Activated CD4-positive, alpha-beta T cell treated with anti-CD3 and anti-CD28 coated beads, Interleukin-2, amount 50 U/mL, for 16 hours (primary cell): ENCODE results near the gene CDH23.

Experiments used
- DNase-seq: peaks from one replicate; pipeline ENCODE4 v3.0.0-alpha.2; 2020

Gene CDH23

DNA sequence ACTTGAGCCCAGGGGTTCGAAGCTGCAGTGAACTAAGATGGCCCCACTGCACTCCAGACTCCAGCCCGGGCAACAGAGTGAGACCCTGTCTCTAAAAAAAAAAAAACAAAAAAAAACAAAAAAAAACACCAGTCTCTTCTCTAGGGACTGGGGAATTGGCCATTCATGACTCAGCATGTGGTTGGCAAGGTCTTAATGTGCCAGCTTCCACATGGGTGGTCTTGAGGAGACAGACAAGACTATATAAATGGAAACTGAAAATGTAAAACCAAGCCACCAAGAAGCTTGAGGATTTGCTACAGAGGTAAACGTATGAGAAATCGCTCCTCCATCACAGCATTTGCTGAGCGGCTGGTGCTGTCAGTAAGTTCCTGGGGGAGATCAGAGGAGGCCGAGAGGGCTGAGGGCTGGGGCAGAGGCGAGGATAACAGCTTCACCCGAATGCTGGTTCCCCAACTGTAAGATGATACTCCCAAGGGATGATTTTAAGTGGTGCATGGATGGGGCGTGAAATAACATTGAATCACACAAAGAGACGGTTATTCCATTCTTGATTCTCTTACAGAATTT, 194.1 kb downstream of the CDH23 start:
- DNase-seq, result no peak

DNA sequence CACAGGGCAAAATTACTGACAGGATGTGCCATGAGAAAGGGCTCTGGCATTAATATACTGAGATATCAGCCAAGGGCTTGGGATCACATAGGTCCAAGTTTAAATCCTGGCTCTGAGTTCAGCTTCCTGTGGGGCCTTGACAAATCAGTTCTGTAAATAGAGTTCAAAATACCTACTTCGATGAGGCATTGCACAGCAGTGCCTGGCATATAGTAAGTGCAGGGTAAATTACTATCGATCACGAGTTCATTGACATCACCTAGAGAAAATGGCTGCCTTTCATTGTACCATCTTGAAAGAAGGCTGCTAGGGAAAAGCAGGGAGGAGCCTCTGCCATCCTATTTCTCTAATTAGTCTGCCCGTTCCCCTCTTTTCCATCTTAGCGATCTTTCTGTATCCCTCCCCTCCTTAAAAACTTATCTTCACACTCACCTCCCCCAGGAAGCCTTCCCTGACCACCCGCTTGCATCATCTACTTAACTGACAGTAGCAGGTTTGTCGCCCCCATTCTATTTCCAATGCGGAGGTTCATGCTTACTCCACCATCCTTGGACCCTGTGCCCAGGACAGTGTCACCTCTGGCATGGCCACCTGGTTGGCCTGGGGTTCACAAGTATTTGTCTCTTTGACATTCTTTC, 198.3 kb downstream of the CDH23 start:
- no peak for DNase-seq

DNA sequence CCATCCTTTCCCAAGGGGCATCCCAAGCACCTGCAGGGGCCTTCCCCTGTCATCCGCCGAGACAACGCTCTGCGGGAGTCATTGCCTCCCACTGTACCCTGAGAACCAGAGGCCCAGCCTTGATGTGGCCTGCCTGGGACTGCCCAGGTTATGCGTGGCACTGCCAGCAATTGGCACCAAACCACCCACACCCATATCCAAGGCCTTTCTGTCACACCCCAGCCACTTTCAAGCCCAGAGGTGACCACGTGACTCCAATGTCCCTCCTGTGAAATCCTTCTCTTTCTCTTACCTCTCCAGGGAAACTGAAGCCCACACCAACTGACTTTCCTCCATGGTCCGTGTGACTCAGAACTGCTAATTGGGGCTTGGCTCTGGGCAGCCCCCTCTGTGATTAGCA, 198.9 kb downstream of the CDH23 start:
- no peak for DNase-seq

DNA sequence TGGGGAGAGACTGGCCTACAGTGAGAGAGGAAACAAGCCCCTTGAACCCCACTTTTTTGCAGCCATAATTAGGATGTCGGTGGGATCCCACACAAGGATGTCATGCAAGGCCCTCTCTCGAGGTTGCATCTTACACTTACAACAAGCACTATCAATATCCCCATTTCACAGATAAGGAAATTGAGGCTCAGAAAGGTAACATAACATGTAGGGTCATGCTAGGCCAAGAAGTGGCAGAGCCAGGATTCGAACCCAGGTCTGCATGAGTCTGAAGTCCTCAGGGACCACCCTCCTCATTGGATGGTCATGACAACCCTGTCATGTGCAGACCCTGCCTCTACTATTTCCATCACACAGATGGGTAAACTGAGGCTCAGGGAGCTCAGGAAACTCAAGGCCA, 199.4 kb downstream of the CDH23 start:
- DNase-seq, result no peak

DNA sequence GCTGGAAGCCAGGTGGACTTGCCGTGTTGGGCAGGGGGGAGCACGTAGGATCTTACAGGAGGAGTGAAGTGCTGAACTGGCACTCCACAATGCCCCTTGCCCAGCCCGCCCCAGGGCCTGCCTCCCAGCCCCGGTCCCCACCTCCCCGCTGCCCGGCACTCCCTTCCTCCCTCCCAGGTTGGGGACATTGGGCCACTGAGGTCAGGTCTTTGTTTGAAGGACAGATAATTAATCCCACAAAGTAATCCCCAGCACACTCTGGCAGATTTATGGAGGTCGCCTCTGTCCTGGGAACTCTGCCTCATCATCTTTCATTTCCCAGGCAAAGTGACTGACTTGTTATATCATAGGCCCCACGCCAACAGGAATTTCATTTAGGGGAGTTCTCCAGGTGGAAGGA, 200.0 kb downstream of the CDH23 start:
- DNase-seq, result no peak

DNA sequence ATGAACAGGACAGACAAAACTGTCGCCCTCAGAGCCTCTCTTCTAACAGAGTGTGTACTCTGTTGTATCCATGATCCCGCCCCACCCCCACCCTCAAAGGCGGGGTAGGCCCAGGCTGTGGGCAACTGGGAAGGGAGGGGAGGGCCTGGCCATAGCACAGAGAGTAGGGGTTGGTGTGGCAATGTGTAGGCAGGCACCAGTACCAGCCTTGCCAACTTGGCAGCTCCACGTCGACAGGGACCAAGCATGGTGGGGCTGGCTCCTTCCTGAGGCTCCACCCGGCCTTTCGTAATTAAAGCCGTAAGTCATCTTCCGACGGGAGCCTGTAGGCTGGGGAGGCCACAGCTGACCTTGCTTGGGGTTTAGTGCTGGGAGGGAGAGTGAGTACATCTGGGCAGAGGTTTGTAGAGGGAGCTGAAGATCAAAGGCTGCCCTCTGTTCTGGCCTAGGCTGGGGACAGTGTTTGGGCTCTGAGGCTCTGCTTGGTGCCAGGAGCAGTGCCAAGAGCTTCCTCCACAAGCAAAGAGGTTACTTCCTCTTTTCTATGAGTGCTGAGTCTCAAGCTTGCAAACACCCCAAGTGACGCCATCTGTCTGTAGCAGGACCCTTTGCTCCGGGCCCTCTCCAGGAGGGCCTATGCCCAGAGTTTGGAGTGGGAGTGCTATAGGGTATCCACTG, 201.2 kb downstream of the CDH23 start:
- no peak for DNase-seq

DNA sequence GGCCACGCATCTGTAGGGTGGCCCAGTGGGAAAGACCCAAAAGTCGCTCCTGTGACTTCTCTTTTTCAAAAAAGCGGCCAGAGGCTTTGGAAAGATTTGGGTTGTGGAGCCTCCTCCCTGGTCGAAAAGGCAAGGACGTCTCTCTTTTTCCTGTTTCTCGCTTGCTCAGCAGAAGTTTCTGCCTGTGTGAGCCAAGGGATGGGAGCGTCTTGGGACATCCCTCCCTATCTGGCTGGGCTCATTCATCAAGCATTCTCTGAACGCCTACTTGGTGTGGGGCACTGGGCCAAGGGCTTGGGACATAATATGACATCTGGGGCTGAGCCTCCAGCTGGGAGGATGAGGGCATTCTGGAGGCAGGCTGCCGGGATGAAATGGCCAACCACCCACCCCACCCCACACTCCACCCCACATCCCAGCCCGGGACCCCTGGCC, 201.9 kb downstream of the CDH23 start:
- no peak for DNase-seq

DNA sequence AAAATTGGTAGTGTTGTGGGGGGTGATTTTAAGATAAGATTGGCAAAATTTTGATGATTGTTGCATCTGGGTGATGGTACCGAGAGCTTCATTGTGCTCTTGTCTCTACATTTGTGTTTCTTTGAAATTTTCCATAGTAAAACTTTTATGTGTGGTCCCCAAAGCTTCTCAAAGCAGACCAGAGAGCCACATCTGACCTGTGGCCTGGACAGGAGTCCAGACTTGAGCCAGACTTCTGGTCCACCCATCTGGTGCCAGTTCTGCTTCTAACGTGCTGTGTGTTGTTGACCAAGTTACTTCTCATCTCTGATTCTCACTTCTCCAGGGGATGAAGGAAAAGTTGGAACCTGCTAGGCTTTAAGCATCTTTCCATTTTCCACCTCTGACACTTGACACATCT, 202.8 kb downstream of the CDH23 start:
- no peak for DNase-seq

DNA sequence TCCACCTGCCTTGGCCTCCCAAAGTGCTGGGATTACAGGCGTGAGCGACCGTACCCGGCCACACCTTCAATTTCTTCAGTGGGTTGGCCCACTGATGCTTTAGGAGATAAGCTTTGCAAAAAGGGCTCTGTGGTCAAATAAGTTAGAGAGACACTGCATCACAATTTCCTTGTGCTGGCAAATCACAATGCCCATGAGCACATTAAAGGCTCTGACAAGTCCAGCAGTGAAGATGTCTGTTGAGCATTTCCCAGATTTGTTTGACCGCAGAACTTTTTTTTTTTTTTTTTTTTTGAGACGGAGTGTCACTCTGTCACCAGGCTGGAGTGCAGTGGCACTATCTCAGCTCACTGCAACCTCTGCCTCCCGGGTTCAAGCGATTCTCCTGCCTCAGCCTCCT, 203.5 kb downstream of the CDH23 start:
- peak; percentile 6 for DNase-seq

DNA sequence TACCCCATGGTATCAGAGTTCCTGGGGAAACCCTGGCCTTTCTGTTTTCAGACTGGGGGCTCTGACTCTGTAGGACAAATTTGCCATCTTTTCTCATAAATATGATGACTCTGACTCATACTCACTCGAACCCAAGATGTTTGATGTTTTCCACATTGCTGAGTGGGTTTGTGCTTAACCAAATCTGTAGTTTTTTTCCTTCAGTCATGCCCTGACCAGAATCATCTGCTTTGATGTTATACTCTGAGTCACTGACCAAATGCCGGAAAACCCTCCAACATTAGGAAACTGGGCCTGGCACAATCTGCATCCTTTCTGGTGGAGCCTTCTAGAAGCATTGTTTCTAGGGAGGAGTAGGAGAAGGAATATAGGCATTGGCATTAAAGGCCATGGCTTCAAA, 204.1 kb downstream of the CDH23 start:
- peak; percentile 29 for DNase-seq

DNA sequence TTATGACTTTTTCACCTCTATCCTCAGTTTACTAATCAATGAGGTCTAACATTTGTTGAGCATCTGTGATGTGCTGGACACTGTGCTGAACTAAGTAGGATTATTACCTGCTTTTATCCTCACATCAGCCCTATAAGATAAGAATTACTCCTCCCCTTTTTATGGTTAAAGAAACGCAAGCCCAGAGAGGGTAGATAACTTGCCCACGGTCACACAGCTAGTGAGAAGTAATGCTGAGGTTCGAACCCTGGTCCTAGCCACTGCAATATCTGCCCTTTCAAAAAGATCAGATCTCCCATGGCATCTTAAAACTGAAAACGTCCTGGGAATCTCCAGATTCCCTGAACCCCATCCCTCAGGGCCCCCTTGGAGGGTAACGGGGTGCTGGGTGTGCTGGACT, 204.6 kb downstream of the CDH23 start:
- no peak for DNase-seq

DNA sequence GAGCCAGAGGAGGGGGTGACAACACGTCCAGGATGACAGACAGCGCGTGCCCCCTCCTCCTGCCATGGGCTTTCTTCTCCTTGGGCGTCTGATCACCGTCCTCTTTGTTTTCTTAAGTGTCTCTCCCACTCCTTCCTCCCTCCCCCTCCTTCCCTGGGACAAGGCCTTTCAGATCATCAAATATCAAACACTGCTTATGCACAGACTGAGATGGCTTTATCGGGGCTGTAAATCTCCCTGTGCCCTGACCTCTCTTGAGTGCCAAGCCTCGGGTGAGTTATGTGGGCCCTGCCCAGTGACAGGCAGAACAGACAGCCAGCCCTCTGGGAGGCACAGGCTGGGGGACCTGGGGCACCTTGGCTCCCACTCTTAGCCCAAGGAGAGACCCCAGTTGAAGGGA, 206.4 kb downstream of the CDH23 start:
- no peak for DNase-seq

DNA sequence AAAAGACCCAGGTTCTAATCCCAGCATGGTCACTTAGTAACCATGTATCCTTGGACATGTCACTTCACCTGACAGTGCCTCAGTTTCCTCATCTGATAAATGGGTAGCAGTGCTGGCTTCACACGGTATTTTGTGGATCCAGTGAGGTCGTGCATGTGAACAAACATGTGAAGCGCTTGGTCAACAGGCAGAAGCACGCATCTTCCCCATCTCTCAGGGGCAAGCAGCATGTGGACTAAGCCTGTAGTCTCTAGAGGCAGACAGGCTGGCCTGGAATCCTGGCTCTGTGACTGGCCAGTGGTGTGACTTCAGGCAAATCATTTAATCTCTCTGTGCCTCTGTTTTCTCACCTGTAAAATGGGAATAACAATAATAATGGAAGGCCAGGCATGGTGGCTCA, 207.0 kb downstream of the CDH23 start:
- DNase-seq, result no peak

DNA sequence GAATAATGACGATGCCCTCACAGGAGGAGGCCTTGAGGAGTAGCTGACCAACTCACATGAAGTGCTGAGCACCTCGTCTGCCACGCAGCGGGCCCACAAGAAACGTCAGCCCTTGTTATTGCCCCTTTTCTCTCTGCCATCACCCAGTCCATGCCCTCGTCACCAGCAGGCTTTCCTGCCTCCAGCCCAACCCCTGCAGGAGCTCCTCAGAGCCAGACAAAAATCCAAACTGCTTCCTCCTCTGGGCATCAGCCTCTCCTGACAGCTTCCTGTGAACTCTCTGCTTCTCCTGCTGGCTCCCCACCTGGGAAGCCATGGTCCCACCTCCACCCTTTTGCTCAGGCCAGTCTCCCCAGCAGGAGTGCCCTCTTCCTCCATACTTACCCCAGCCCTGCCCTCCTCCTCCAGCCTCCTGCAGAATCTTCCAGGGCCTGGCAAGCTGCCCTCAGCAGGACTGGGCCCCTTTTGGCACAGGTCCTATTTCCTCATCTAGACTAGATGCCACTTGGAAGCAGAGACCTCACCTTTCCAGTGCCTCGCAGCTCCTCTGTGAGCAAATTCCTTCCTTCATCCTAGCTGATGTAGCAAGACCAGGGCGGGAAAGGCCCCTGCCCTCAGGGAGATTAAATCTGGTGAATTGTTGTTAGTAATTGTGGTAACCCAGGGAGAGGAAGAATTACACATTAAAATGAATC, 207.8 kb downstream of the CDH23 start:
- no peak for DNase-seq

DNA sequence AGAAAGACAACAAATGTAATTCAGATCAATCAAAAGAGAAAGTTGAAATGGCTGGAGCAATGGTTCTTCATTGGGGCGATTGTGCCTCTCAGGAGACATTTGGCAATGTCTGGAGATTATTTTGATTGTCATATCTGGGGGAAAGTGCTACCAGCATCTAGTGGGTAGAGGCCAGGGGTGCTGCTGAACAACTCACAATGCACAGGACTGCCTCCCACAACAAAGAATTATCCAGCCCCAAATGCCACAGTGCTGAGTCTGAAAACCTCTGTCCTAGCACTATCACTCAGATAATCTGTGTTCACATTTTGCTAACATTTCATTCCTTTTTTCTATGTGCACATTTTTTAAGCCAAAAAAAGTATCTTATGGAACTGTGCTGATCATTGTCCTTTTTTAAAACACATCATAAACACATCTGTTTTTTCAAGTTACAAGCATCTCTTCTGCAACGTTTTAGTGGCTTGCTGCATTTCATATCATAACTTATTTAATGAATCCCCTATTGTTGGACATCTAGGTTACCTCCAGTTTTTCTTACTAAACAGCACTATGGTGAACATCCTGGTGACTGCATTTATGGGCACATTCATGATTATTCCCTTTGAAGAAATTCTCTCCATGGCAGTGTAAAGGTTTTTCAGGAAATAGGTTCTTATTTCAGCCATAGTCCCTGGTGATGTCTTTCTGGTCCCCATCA, 208.7 kb downstream of the CDH23 start:
- no peak for DNase-seq

DNA sequence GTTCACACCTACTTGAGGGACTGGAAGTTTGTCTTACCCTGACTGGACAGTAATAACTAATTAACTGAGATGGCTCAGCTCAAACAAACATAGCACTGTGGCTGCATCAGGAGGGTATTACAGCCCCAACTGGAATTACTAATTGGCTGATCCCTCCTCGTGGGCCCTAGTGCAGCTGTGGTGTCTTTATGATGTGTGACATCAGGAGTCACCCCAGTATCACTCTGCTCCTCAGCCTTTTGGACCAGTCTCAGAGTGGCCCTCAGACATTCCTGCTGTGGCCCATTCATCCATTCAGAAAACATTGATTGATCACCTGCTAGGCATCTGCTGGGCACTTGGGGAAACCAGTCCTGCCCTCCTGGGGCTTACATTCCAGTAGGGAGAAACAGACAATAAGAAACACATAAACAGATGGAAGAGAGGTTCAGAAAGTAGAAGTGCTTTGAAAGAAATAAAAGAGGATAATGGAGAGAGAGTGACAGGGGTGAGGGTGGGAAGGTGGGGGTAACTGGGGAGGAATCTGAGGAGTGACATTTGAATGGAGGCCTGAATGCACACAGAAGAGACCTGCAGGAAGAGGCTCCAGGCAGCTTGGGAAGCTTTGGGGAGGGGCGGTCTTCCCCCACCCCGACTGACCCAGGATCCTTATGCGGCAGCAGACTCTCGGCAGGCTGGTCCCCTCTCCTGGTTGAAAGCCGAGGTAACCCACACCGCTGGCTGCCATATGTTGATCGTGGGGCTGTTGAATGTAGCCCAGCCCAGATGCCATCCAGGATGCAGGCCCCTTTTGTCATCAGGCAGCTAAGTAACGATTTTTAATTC, 209.7 kb downstream of the CDH23 start:
- no peak for DNase-seq

DNA sequence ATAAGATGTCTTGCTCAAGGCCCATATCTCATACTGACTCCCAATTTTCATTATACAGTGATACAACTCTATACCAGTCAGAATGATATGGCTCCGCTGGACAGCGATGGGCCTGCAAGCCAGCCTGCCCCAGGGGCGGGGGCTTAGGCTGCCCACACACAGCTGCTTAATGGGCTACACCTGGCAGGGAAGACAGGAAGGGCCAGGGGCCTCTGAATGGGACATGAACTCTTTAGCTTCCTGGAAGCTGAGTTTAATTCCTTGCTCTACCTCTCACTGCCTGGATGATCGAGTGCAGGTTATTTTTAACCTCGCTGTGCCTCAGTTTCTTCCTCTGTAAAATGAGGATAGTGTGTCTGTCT, 210.3 kb downstream of the CDH23 start:
- no peak for DNase-seq

DNA sequence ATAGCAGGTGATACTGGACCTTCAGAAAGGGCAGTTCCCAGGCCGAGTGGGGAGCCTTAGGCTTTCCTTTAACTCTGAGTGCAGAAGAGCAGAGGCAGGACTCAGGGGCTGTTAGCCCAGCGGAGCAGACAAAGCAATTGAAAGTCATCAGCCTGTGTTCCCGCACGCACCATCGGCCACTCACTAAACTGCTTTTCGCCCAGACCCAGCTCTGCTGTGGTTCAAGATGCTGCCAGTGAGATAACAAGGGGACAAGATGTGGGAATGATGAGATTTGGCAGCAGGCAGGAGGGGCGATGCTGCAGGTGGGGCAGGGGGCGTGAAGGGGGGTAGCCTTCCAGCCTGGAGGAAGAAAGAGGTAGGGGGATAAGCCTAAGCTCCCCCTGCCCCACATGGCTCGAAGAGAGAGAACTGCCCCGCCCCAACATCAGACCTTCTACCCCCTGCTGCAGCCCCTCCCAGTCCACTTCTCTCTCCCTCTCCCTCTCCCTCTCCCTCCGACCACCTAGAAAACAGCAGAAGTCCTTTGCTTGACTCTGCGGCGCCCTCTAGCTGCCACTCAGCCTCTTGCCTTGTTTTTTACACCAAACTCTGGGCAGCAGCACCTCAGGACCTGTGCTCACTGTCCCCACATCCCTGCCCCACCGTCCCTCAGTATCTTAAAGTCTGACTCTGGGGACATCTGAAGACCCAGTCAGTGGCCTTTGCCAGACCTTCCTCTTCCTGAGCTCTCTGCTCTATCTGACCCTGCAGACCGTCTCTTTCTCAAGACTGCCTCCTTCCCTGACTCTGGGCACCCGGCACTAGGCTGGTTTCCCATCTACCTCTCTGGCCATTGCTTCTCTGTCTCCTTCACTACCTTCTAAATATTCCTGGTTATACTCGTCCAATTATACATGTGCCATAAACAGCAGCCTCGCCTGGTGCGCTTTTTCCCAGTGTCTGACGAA, 212.4 kb downstream of the CDH23 start:
- DNase-seq, result peak; percentile 62

DNA sequence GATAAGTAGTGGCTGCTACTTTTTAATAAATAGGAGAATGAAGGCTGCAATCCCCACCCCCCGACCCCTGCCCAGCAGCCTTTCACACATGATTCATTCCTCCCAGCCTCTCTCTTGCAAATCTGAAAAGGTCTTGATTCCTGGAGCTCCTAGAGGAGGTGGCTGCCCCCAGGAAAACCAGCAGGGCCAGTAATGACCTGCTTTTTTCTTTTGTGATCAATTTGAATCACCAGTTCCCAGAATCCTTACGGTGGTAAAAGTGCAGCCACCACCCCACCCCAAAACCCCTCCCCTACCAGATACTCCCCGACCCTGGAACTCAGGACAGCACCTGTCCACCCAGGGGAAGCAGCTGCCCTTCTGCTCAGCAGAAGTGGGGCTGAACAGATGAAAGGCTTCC, 213.9 kb downstream of the CDH23 start:
- DNase-seq, result no peak

DNA sequence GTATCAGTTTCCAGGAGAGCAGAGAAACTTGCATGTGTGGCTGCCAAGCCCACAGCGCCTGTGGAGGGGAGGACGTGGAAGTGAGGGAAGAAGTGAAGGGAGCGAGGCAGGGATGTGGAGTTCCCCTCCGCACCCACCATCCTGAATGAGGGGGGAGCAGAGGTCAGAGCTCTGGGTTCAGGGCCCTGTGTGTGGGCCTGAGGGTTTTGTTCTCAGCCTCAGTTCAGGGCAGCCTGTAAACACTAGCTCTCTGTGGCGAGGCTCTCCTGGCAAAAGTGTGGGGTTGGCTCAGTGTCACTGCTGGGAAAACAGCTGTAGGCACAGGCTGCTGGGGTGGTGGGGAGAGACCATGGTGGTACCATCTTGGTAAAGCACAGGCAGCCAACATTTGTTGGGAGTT, 214.4 kb downstream of the CDH23 start:
- no peak for DNase-seq

DNA sequence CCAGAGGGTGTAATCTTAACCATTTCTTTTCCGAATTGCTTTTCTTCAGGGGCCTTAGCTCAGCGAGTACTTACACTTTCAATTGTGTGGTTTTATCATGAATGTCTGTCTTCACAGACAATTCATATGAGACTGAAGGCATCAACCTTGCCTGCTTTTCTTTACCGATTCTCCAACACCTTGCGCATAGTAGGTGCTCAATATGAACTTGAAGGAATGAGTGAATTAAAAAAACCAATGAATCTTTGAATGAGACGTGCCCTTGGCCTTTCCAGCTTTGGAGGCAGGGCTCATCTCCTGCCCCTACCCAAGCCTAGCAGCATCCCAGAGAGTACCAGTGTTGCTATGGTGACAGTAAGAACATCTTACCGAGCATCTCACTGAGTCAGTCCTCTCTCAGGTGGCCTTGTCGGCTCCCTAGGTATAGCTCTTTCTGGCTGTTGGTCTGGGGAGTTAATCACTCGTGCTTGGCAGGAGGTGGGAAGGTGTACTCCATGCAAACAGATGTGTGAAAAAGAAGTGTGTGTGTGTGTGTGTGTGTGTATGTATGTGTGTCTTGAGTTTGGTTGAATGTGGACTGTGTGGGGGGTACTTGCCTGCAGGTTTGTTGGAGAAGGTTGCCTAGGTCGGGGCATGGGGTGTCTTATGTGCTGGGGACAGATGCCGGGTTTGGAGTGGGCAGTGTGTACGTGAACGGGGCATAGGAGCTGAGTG, 215.1 kb downstream of the CDH23 start:
- DNase-seq, result no peak
